HepG2 (cell line): ENCODE results near the gene FOXRED2. TPM values are rescaled to one million over a fixed set of nuclear protein-coding genes. Genes with fewer than 3 reads are reported as not detected.

Experiments used
- AGO2 ChIP-seq: fragments of 200-400 bp; formaldehyde crosslinking; optimal IDR thresholded peaks from 2 replicates; pipeline ENCODE3; 2017; ENCODE audit warnings: mild to moderate bottlenecking, low read depth, low read length, moderate library complexity
- ELF4 ChIP-seq: sonication (generic); formaldehyde crosslinking; IDR thresholded peaks from 2 replicates; pipeline ENCODE4 v1.5.0; 2020; ENCODE audit warnings: missing genetic modification reagents, mild to moderate bottlenecking, moderate library complexity, borderline replicate concordance
- FOXP1 ChIP-seq, 2 experiments: fragments of 450-650 bp in 1 of 2; IDR thresholded peaks; 2 replicates each; pipeline ENCODE4 v1.6.1; 2017 to 2018; ENCODE audit warnings: antibody characterized with exemption in 1 of 2
- IRF1 ChIP-seq: sonication (generic); formaldehyde crosslinking; IDR thresholded peaks from 2 replicates; pipeline ENCODE4 v1.4.0; 2020; ENCODE audit warnings: low read depth, mild to moderate bottlenecking, missing genetic modification reagents
- NR2F6 ChIP-seq, 2 experiments: IDR thresholded peaks; 2 replicates each; pipeline ENCODE4 v1.6.1; 2016; ENCODE audit warnings: antibody characterized with exemption in 1 of 2, mild to moderate bottlenecking in 1 of 2
- RARA ChIP-seq: IDR thresholded peaks from 2 replicates; pipeline ENCODE4 v1.6.1; 2016; ENCODE audit warnings: missing genetic modification reagents, missing compliant biosample characterization
- SCMH1 ChIP-seq: sonication (generic); formaldehyde crosslinking; IDR thresholded peaks from 2 replicates; pipeline ENCODE4 v1.9.0; 2021; ENCODE audit warnings: missing genetic modification reagents, mild to moderate bottlenecking, borderline replicate concordance
- SMAD1 ChIP-seq: sonication (generic); formaldehyde crosslinking; IDR thresholded peaks from 2 replicates; pipeline ENCODE4 v1.4.0; 2020; ENCODE audit warnings: missing genetic modification reagents, low read depth, mild to moderate bottlenecking, borderline replicate concordance
- SSRP1 ChIP-seq: IDR thresholded peaks from 2 replicates; pipeline ENCODE4 v1.6.1; 2016; ENCODE audit warnings: control low read depth
- TAF1 ChIP-seq: sonication (generic); formaldehyde crosslinking; IDR thresholded peaks from 2 replicates; pipeline ENCODE4 v1.4.0; 2020; ENCODE audit warnings: missing genetic modification reagents
- TBP ChIP-seq: sonication (generic); formaldehyde crosslinking; IDR thresholded peaks from 2 replicates; pipeline ENCODE4 v1.5.0; 2020; ENCODE audit warnings: missing genetic modification reagents
- ZBTB10 ChIP-seq: sonication (generic); formaldehyde crosslinking; IDR thresholded peaks from 2 replicates; pipeline ENCODE4 v1.4.0; 2020; ENCODE audit warnings: missing genetic modification reagents, borderline replicate concordance
- ZBTB33 ChIP-seq: sonication (generic); formaldehyde crosslinking; IDR thresholded peaks from 2 replicates; pipeline ENCODE4 v1.4.0; 2020; ENCODE audit warnings: missing genetic modification reagents
- ZFP62 ChIP-seq: sonication (generic); formaldehyde crosslinking; IDR thresholded peaks from 2 replicates; pipeline ENCODE4 v1.4.0; 2020; ENCODE audit warnings: missing genetic modification reagents
- ZNF484 ChIP-seq: sonication (generic); formaldehyde crosslinking; IDR thresholded peaks from 2 replicates; pipeline ENCODE4 v1.5.1; 2020; ENCODE audit warnings: mild to moderate bottlenecking, low read depth, missing genetic modification reagents, borderline replicate concordance
- ZNF547 ChIP-seq: sonication (generic); formaldehyde crosslinking; IDR thresholded peaks from 2 replicates; pipeline ENCODE4 v1.5.1; 2020; ENCODE audit warnings: mild to moderate bottlenecking, missing genetic modification reagents
- ZNF619 ChIP-seq: sonication (generic); formaldehyde crosslinking; IDR thresholded peaks from 2 replicates; pipeline ENCODE4 v1.4.0; 2020; ENCODE audit warnings: mild to moderate bottlenecking, missing genetic modification reagents
- polyA plus RNA-seq, 8 experiments: library from polyadenylated mRNA; depleted of rRNA in 3 of 8; stranded (reverse) in 7 of 8; unstranded in 1 of 8; fragments of >200 nt; fragmentation: Illumina TruSeq in 4 of 8; extraction: Trizol in 4 of 8; gene quantifications; 2 replicates each; pipeline versions ENCODE4 v1.2.1 to v1.2.3, GENCODE V29; 2011 to 2016; ENCODE audit warnings: low read depth in 4 of 8, missing spikeins in 1 of 8, mixed read lengths in 1 of 8; ENCODE audit not compliant: insufficient read depth in 1 of 8
- total RNA-seq, 5 experiments: library from RNA; depleted of rRNA; stranded (reverse); fragments of >200 nt; fragmentation: Illumina TruSeq; extraction: Trizol; gene quantifications; 2 replicates each; pipeline ENCODE4 v1.2.3, GENCODE V29; 2016; ENCODE audit warnings: low read depth in 1 of 5
- TF ChIP-seq, protein P1 (sequence below): sonication (generic); formaldehyde crosslinking; IDR thresholded peaks from 2 replicates; pipeline ENCODE4 v1.4.0; 2020; ENCODE audit warnings: missing genetic modification reagents
- TF ChIP-seq, protein P2 (sequence below): IDR thresholded peaks from 2 replicates; pipeline ENCODE4 v1.6.1; 2016; ENCODE audit warnings: mild to moderate bottlenecking

The FOXRED2 gene
- total and polyA plus RNA-seq, 2 of the 13 experiments (the other 11 are each of a cell fraction or from before 2014, with no cell fraction given), result 9.3 to 28.1 TPM

GRCh38 chr22:36528795-36529751, 22.2 kb upstream of the FOXRED2 start, which contains the start of gene EIF3D (continued):
- peak; percentile 90; the same call in 1 of the 2 replicates for TF ChIP-seq SMAD1 (CRISPR knock-in tag)
- TF ChIP-seq RARA (CRISPR knock-in tag), result peak; percentile 23
- TF ChIP-seq ZNF619 (CRISPR knock-in tag), result peak; percentile 88; the same call in 1 of the 2 replicates
- TF ChIP-seq ZNF484 (CRISPR knock-in tag), result no peak
- TF ChIP-seq AGO2, result peak; percentile 71
- no peak; the same call in 1 of the 2 replicates for TF ChIP-seq SSRP1
- TF ChIP-seq SCMH1, result no peak
- TF ChIP-seq, protein P1, sequence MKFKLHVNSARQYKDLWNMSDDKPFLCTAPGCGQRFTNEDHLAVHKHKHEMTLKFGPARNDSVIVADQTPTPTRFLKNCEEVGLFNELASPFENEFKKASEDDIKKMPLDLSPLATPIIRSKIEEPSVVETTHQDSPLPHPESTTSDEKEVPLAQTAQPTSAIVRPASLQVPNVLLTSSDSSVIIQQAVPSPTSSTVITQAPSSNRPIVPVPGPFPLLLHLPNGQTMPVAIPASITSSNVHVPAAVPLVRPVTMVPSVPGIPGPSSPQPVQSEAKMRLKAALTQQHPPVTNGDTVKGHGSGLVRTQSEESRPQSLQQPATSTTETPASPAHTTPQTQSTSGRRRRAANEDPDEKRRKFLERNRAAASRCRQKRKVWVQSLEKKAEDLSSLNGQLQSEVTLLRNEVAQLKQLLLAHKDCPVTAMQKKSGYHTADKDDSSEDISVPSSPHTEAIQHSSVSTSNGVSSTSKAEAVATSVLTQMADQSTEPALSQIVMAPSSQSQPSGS (CRISPR knock-in tag), result peak; percentile 74
- no peak for TF ChIP-seq TBP (CRISPR knock-in tag)
- no peak for TF ChIP-seq ZBTB33 (CRISPR knock-in tag)
- TF ChIP-seq IRF1, result 0 out of 2 replicates have a peak, but pooled peaks have one; percentile 27
- peak; percentile 93 for TF ChIP-seq TAF1 (CRISPR knock-in tag)
- no peak for TF ChIP-seq NR2F6 (IDR thresholded peaks at IDR 0.05)
- peak; percentile 13; the same call in 1 of the 2 replicates for TF ChIP-seq NR2F6 (CRISPR knock-in tag; IDR thresholded peaks at IDR 0.05)
- peak; percentile 95; the same call in 1 of the 2 replicates for TF ChIP-seq ELF4 (CRISPR knock-in tag)
- peak; percentile 74; the same call in 1 of the 2 replicates for TF ChIP-seq ZBTB10
- peak; percentile 76 for TF ChIP-seq FOXP1 (IDR thresholded peaks at IDR 0.05)
- peak; percentile 38 for TF ChIP-seq FOXP1 (CRISPR knock-in tag; IDR thresholded peaks at IDR 0.05)
- TF ChIP-seq ZFP62 (CRISPR knock-in tag), result no peak
- peak; percentile 74 for TF ChIP-seq ZNF547 (CRISPR knock-in tag)
- TF ChIP-seq, protein P2, sequence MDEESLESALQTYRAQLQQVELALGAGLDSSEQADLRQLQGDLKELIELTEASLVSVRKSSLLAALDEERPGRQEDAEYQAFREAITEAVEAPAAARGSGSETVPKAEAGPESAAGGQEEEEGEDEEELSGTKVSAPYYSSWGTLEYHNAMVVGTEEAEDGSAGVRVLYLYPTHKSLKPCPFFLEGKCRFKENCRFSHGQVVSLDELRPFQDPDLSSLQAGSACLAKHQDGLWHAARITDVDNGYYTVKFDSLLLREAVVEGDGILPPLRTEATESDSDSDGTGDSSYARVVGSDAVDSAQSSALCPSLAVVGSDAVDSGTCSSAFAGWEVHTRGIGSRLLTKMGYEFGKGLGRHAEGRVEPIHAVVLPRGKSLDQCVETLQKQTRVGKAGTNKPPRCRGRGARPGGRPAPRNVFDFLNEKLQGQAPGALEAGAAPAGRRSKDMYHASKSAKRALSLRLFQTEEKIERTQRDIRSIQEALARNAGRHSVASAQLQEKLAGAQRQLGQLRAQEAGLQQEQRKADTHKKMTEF (CRISPR knock-in tag), result peak; percentile 86
